ENCODE results near the gene CNOT9. TPM values are rescaled to one million over a fixed set of nuclear protein-coding genes. Genes with fewer than 3 reads are reported as not detected.

The CNOT9 gene
- total and polyA plus RNA-seq, 10 of the 15 experiments (the other 5 are each of a cell fraction or from before 2014, with no cell fraction given) = 51.0 to 172 (median 98.2) TPM

DNA sequence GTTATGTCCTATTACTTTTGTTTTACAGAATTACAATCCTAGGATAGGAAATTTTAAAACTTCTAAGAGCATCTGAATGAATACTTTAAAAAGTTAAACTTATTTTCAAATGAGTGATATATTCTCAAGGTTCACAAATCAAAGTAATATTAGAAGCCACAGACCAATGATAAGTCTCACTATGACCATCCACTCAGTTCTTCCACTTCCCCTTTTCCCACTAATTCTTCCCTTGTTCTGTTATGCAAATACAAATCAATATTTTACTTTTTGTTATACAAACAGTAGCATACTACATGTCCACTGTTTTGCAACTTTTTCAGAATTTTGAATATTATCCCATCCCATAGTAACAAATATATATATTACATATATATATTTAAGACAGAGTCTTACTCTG, 20.7 kb upstream of the CNOT9 start (continued):
- TF ChIP-seq NFIC (IDR thresholded peaks at IDR 0.05; ENCODE audit: low read depth, low read length) = peak; percentile 80; the same call in 1 of the 2 replicates
- TF ChIP-seq, protein P1, sequence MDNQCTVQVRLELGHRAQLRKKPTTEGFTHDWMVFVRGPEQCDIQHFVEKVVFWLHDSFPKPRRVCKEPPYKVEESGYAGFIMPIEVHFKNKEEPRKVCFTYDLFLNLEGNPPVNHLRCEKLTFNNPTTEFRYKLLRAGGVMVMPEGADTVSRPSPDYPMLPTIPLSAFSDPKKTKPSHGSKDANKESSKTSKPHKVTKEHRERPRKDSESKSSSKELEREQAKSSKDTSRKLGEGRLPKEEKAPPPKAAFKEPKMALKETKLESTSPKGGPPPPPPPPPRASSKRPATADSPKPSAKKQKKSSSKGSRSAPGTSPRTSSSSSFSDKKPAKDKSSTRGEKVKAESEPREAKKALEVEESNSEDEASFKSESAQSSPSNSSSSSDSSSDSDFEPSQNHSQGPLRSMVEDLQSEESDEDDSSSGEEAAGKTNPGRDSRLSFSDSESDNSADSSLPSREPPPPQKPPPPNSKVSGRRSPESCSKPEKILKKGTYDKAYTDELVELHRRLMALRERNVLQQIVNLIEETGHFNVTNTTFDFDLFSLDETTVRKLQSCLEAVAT (IDR thresholded peaks at IDR 0.05) = no peak
- TF ChIP-seq, protein P2, sequence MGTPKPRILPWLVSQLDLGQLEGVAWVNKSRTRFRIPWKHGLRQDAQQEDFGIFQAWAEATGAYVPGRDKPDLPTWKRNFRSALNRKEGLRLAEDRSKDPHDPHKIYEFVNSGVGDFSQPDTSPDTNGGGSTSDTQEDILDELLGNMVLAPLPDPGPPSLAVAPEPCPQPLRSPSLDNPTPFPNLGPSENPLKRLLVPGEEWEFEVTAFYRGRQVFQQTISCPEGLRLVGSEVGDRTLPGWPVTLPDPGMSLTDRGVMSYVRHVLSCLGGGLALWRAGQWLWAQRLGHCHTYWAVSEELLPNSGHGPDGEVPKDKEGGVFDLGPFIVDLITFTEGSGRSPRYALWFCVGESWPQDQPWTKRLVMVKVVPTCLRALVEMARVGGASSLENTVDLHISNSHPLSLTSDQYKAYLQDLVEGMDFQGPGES (IDR thresholded peaks at IDR 0.05) = no peak
- TF ChIP-seq CBX3 (IDR thresholded peaks at IDR 0.05; ENCODE audit: borderline replicate concordance, low read depth) = no peak
- no peak for TF ChIP-seq RBBP5 (conservative IDR thresholded peaks at IDR 0.05)
- TF ChIP-seq, protein P3, sequence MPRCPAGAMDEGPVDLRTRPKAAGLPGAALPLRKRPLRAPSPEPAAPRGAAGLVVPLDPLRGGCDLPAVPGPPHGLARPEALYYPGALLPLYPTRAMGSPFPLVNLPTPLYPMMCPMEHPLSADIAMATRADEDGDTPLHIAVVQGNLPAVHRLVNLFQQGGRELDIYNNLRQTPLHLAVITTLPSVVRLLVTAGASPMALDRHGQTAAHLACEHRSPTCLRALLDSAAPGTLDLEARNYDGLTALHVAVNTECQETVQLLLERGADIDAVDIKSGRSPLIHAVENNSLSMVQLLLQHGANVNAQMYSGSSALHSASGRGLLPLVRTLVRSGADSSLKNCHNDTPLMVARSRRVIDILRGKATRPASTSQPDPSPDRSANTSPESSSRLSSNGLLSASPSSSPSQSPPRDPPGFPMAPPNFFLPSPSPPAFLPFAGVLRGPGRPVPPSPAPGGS (IDR thresholded peaks at IDR 0.05; ENCODE audit: borderline replicate concordance, insufficient read depth, low read depth, low read length, poor library complexity, severe bottlenecking) = no peak
- no peak for TF ChIP-seq MYB (IDR thresholded peaks at IDR 0.05; ENCODE audit: borderline replicate concordance, low read depth, low read length)
- TF ChIP-seq NFXL1 (IDR thresholded peaks at IDR 0.05; ENCODE audit: borderline replicate concordance) = no peak
- TF ChIP-seq FOXM1 (IDR thresholded peaks at IDR 0.05; ENCODE audit: low read depth, low read length) = peak; percentile 37; the same call in 1 of the 2 replicates
- no peak for TF ChIP-seq HDGF (IDR thresholded peaks at IDR 0.05)
- no peak for TF ChIP-seq RFX5 (IDR thresholded peaks at IDR 0.05; ENCODE audit: low read depth, low read length)
- TF ChIP-seq, protein P4, sequence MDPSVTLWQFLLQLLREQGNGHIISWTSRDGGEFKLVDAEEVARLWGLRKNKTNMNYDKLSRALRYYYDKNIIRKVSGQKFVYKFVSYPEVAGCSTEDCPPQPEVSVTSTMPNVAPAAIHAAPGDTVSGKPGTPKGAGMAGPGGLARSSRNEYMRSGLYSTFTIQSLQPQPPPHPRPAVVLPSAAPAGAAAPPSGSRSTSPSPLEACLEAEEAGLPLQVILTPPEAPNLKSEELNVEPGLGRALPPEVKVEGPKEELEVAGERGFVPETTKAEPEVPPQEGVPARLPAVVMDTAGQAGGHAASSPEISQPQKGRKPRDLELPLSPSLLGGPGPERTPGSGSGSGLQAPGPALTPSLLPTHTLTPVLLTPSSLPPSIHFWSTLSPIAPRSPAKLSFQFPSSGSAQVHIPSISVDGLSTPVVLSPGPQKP (IDR thresholded peaks at IDR 0.05; ENCODE audit: low read depth, low read length) = no peak
- TF ChIP-seq CHD4 (IDR thresholded peaks at IDR 0.05) = no peak
- no peak for TF ChIP-seq SIX5 (IDR thresholded peaks at IDR 0.05; ENCODE audit: low read depth, low read length, severe bottlenecking)
- TF ChIP-seq, protein P5, sequence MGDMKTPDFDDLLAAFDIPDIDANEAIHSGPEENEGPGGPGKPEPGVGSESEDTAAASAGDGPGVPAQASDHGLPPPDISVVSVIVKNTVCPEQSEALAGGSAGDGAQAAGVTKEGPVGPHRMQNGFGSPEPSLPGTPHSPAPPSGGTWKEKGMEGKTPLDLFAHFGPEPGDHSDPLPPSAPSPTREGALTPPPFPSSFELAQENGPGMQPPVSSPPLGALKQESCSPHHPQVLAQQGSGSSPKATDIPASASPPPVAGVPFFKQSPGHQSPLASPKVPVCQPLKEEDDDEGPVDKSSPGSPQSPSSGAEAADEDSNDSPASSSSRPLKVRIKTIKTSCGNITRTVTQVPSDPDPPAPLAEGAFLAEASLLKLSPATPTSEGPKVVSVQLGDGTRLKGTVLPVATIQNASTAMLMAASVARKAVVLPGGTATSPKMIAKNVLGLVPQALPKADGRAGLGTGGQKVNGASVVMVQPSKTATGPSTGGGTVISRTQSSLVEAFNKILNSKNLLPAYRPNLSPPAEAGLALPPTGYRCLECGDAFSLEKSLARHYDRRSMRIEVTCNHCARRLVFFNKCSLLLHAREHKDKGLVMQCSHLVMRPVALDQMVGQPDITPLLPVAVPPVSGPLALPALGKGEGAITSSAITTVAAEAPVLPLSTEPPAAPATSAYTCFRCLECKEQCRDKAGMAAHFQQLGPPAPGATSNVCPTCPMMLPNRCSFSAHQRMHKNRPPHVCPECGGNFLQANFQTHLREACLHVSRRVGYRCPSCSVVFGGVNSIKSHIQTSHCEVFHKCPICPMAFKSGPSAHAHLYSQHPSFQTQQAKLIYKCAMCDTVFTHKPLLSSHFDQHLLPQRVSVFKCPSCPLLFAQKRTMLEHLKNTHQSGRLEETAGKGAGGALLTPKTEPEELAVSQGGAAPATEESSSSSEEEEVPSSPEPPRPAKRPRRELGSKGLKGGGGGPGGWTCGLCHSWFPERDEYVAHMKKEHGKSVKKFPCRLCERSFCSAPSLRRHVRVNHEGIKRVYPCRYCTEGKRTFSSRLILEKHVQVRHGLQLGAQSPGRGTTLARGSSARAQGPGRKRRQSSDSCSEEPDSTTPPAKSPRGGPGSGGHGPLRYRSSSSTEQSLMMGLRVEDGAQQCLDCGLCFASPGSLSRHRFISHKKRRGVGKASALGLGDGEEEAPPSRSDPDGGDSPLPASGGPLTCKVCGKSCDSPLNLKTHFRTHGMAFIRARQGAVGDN (IDR thresholded peaks at IDR 0.05) = no peak
- TF ChIP-seq, protein P6, sequence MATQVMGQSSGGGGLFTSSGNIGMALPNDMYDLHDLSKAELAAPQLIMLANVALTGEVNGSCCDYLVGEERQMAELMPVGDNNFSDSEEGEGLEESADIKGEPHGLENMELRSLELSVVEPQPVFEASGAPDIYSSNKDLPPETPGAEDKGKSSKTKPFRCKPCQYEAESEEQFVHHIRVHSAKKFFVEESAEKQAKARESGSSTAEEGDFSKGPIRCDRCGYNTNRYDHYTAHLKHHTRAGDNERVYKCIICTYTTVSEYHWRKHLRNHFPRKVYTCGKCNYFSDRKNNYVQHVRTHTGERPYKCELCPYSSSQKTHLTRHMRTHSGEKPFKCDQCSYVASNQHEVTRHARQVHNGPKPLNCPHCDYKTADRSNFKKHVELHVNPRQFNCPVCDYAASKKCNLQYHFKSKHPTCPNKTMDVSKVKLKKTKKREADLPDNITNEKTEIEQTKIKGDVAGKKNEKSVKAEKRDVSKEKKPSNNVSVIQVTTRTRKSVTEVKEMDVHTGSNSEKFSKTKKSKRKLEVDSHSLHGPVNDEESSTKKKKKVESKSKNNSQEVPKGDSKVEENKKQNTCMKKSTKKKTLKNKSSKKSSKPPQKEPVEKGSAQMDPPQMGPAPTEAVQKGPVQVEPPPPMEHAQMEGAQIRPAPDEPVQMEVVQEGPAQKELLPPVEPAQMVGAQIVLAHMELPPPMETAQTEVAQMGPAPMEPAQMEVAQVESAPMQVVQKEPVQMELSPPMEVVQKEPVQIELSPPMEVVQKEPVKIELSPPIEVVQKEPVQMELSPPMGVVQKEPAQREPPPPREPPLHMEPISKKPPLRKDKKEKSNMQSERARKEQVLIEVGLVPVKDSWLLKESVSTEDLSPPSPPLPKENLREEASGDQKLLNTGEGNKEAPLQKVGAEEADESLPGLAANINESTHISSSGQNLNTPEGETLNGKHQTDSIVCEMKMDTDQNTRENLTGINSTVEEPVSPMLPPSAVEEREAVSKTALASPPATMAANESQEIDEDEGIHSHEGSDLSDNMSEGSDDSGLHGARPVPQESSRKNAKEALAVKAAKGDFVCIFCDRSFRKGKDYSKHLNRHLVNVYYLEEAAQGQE (IDR thresholded peaks at IDR 0.05; ENCODE audit: low read depth, low read length) = no peak

Data from GM12878 (cell line).